ENCODE data around the gene TECRL. TPM values are rescaled to one million over a fixed set of nuclear protein-coding genes. Genes with fewer than 3 reads are reported as not detected.

Gene TECRL
- total and polyA plus RNA-seq, 9 donors = 0.07 to 0.27 (median 0.08) TPM; not detected in 6

- no peak overlapping the region for H3K4me3 ChIP-seq
- 76 to 87% (median 77%) methylated on average over 3 of the region's 3 CpGs for WGBS, 3 donors
- TF ChIP-seq, protein P1, sequence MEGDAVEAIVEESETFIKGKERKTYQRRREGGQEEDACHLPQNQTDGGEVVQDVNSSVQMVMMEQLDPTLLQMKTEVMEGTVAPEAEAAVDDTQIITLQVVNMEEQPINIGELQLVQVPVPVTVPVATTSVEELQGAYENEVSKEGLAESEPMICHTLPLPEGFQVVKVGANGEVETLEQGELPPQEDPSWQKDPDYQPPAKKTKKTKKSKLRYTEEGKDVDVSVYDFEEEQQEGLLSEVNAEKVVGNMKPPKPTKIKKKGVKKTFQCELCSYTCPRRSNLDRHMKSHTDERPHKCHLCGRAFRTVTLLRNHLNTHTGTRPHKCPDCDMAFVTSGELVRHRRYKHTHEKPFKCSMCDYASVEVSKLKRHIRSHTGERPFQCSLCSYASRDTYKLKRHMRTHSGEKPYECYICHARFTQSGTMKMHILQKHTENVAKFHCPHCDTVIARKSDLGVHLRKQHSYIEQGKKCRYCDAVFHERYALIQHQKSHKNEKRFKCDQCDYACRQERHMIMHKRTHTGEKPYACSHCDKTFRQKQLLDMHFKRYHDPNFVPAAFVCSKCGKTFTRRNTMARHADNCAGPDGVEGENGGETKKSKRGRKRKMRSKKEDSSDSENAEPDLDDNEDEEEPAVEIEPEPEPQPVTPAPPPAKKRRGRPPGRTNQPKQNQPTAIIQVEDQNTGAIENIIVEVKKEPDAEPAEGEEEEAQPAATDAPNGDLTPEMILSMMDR (IDR thresholded peaks at IDR 0.05) = no peak
- TF ChIP-seq POLR2A (IDR thresholded peaks at IDR 0.05) (no peak), EP300 (IDR thresholded peaks at IDR 0.05) (no peak)
- no peak overlapping the region for H3K27ac ChIP-seq
- H3K27me3 ChIP-seq = no peaks in the 10 kb centered on the region
- intact Hi-C loops (cut with DNase I) = no loop called here
- H3K9me3 ChIP-seq = peaks cover 0 to 4% of the 10 kb centered on the region in 2 donors
- no peaks in the 10 kb centered on the region for H3K36me3 ChIP-seq
- H3K4me1 ChIP-seq (ENCODE audit: insufficient read depth) = no peaks in the 10 kb centered on the region
- no peak for DNase-seq
Measured at GRCh38 chr4:64230709-64231310, 178.4 kb downstream of the TECRL start.

Small RNAs within 50 kb of the gene (small RNA-seq; reads per million reads assigned to genes)
- not detected for gene RNU6-191P

All from ovary (tissue), 9 donors.